Activated naive CD8-positive, alpha-beta T cell treated with anti-CD3 and anti-CD28 coated beads, Interleukin-2, amount 10 ng/mL, durations not matched to agents 7 days and 5 days (primary cell): ENCODE results near the gene SLC6A11. TPM values are rescaled to one million over a fixed set of nuclear protein-coding genes. Genes with fewer than 3 reads are reported as not detected.
A peak's percentile ranks its signal among the peaks of the same experiment; 100 is the strongest.

Experiments used
- ATAC-seq: fragments of 150-1000 bp; cut with Tn5 transposase; one replicate; pipeline ENCODE4 v1.10.0; 2021; ENCODE audit warnings: low read depth, moderate library complexity
- POLR2A ChIA-PET: fragments of 350-600 bp; sonication (Branson Sonifier 250); formaldehyde crosslinking; loops from one replicate; lab custom pipeline; 2021; ENCODE audit warnings: antibody characterized with exemption; lab: Charles Lee
- DNase-seq: peaks from one replicate; pipeline ENCODE4 v3.0.0; 2021
- H3K27ac Mint-ChIP-seq: one replicate; pipeline ENCODE4 v1.8.0; 2022; ENCODE audit warnings: mild to moderate bottlenecking, mixed read lengths
- H3K27me3 Mint-ChIP-seq: one replicate; pipeline ENCODE4 v1.8.0; 2022; ENCODE audit warnings: mild to moderate bottlenecking, moderate library complexity, mixed read lengths
- H3K36me3 Mint-ChIP-seq: one replicate; pipeline ENCODE4 v1.8.0; 2021; ENCODE audit warnings: mild to moderate bottlenecking, mixed read lengths
- H3K4me1 Mint-ChIP-seq: one replicate; pipeline ENCODE4 v1.8.0; 2021; ENCODE audit warnings: mixed read lengths
- H3K4me3 Mint-ChIP-seq: one replicate; pipeline ENCODE4 v1.8.0; 2022; ENCODE audit warnings: mild to moderate bottlenecking, moderate library complexity, mixed read lengths
- H3K9me3 Mint-ChIP-seq: one replicate; pipeline ENCODE4 v1.8.0; 2021; ENCODE audit warnings: mixed read lengths
- total RNA-seq, 2 experiments: library from RNA; stranded (reverse); gene quantifications; one replicate each; pipeline ENCODE4 v1.2.3, GENCODE V29; 2021

The SLC6A11 gene
- total RNA-seq, 2 experiments from 2014 or later: not detected

GRCh38 chr3:10927551-10927950 is 111.5 kb downstream of the SLC6A11 start:
- POLR2A ChIA-PET: no interaction called here
- ATAC-seq (no peak), DNase-seq (no peak)
- H3K4me1 Mint-ChIP-seq: peaks cover 2% of the 10 kb centered on the region
- H3K9me3 Mint-ChIP-seq: no peaks in the 10 kb centered on the region
- H3K27ac Mint-ChIP-seq: no peak overlapping the region
- no peaks in the 10 kb centered on the region for H3K36me3 Mint-ChIP-seq
- H3K4me3 Mint-ChIP-seq: no peak overlapping the region
- peaks cover 4% of the 10 kb centered on the region for H3K27me3 Mint-ChIP-seq

- Mint-ChIP-seq H3K36me3 (no peaks in the 10 kb centered on the region), H3K27ac (no peak overlapping the region), H3K9me3 (no peaks in the 10 kb centered on the region), H3K4me3 (no peak overlapping the region), H3K27me3 (peaks cover 4% of the 10 kb centered on the region), H3K4me1 (peaks cover 2% of the 10 kb centered on the region)
- POLR2A ChIA-PET: no interaction called here
- DNase-seq (peak; percentile 6), ATAC-seq (no peak)
These were observed 112.5 kb downstream of the SLC6A11 start for GRCh38 chr3:10928407-10928960.

- POLR2A ChIA-PET: no interaction called here
- peak; percentile 7 for DNase-seq
- Mint-ChIP-seq H3K4me3 (no peak overlapping the region), H3K27me3 (peaks cover 4% of the 10 kb centered on the region), H3K36me3 (no peaks in the 10 kb centered on the region), H3K4me1 (no peaks in the 10 kb centered on the region), H3K9me3 (no peaks in the 10 kb centered on the region), H3K27ac (no peak overlapping the region)
- no peak for ATAC-seq
These were observed 113.0 kb downstream of the SLC6A11 start for GRCh38 chr3:10928961-10929471.

- Mint-ChIP-seq H3K36me3 (no peaks in the 10 kb centered on the region), H3K4me3 (no peak overlapping the region), H3K27ac (no peak overlapping the region), H3K4me1 (no peaks in the 10 kb centered on the region), H3K27me3 (no peaks in the 10 kb centered on the region), H3K9me3 (no peaks in the 10 kb centered on the region)
- peak; percentile 4 for DNase-seq
- ATAC-seq: no peak
- POLR2A ChIA-PET: no interaction called here
These were observed 114.1 kb downstream of the SLC6A11 start for GRCh38 chr3:10929978-10930665.

- no peaks in the 10 kb centered on the region for H3K36me3 Mint-ChIP-seq
- no peaks in the 10 kb centered on the region for H3K9me3 Mint-ChIP-seq
- no peak overlapping the region for H3K27ac Mint-ChIP-seq
- H3K4me3 Mint-ChIP-seq: no peak overlapping the region
- POLR2A ChIA-PET: no interaction called here
- peak; percentile 4 for DNase-seq
- H3K4me1 Mint-ChIP-seq: no peaks in the 10 kb centered on the region
- ATAC-seq: no peak
- H3K27me3 Mint-ChIP-seq: no peaks in the 10 kb centered on the region
These were observed 114.6 kb downstream of the SLC6A11 start for GRCh38 chr3:10930666-10931040.

GRCh38 chr3:10932596-10932995 is 116.6 kb downstream of the SLC6A11 start:
- H3K9me3 Mint-ChIP-seq: no peaks in the 10 kb centered on the region
- ATAC-seq: no peak
- POLR2A ChIA-PET: no interaction called here
- DNase-seq: peak; percentile 5
- H3K27ac Mint-ChIP-seq: no peak overlapping the region
- H3K27me3 Mint-ChIP-seq: no peaks in the 10 kb centered on the region
- H3K4me3 Mint-ChIP-seq: no peak overlapping the region
- H3K4me1 Mint-ChIP-seq: no peaks in the 10 kb centered on the region
- no peaks in the 10 kb centered on the region for H3K36me3 Mint-ChIP-seq

GRCh38 chr3:10933021-10933420 is 117.0 kb downstream of the SLC6A11 start:
- Mint-ChIP-seq H3K4me3 (no peak overlapping the region), H3K27ac (no peak overlapping the region), H3K9me3 (no peaks in the 10 kb centered on the region), H3K36me3 (no peaks in the 10 kb centered on the region), H3K27me3 (no peaks in the 10 kb centered on the region), H3K4me1 (no peaks in the 10 kb centered on the region)
- DNase-seq (no peak), ATAC-seq (no peak)
- POLR2A ChIA-PET: no interaction called here

- Mint-ChIP-seq H3K4me3 (no peak overlapping the region), H3K27me3 (no peaks in the 10 kb centered on the region), H3K9me3 (no peaks in the 10 kb centered on the region), H3K27ac (no peak overlapping the region), H3K4me1 (no peaks in the 10 kb centered on the region), H3K36me3 (no peaks in the 10 kb centered on the region)
- POLR2A ChIA-PET: no interaction called here
- ATAC-seq (no peak), DNase-seq (no peak)
These were observed 117.4 kb downstream of the SLC6A11 start for GRCh38 chr3:10933470-10933804.

GRCh38 chr3:10933805-10934481 is 117.9 kb downstream of the SLC6A11 start:
- Mint-ChIP-seq H3K4me3 (no peak overlapping the region), H3K27me3 (no peaks in the 10 kb centered on the region), H3K4me1 (no peaks in the 10 kb centered on the region), H3K27ac (no peak overlapping the region), H3K9me3 (no peaks in the 10 kb centered on the region), H3K36me3 (no peaks in the 10 kb centered on the region)
- no peak for DNase-seq
- POLR2A ChIA-PET: no interaction called here
- no peak for ATAC-seq

GRCh38 chr3:10935028-10935427 is 119.0 kb downstream of the SLC6A11 start:
- H3K36me3 Mint-ChIP-seq: no peaks in the 10 kb centered on the region
- ATAC-seq (no peak), DNase-seq (no peak)
- H3K27ac Mint-ChIP-seq: no peak overlapping the region
- no peaks in the 10 kb centered on the region for H3K27me3 Mint-ChIP-seq
- no peaks in the 10 kb centered on the region for H3K4me1 Mint-ChIP-seq
- POLR2A ChIA-PET: no interaction called here
- no peaks in the 10 kb centered on the region for H3K9me3 Mint-ChIP-seq
- no peak overlapping the region for H3K4me3 Mint-ChIP-seq

- Mint-ChIP-seq H3K4me1 (no peaks in the 10 kb centered on the region), H3K27ac (no peak overlapping the region), H3K36me3 (no peaks in the 10 kb centered on the region), H3K27me3 (no peaks in the 10 kb centered on the region), H3K9me3 (no peaks in the 10 kb centered on the region), H3K4me3 (no peak overlapping the region)
- POLR2A ChIA-PET: no interaction called here
- no peak for DNase-seq
- no peak for ATAC-seq
These were observed 120.0 kb downstream of the SLC6A11 start for GRCh38 chr3:10935846-10936631.

- DNase-seq (no peak), ATAC-seq (no peak)
- Mint-ChIP-seq H3K27ac (no peak overlapping the region), H3K4me3 (no peak overlapping the region), H3K36me3 (no peaks in the 10 kb centered on the region), H3K27me3 (no peaks in the 10 kb centered on the region), H3K4me1 (no peaks in the 10 kb centered on the region), H3K9me3 (no peaks in the 10 kb centered on the region)
- POLR2A ChIA-PET: no interaction called here
These were observed 120.7 kb downstream of the SLC6A11 start for GRCh38 chr3:10936686-10937085.

- Mint-ChIP-seq H3K27me3 (no peaks in the 10 kb centered on the region), H3K4me1 (no peaks in the 10 kb centered on the region)
These were observed 121.3 kb downstream of the SLC6A11 start for GRCh38 chr3:10937141-10937825.

More at GRCh38 chr3:10937141-10937825, 121.3 kb downstream of the SLC6A11 start:
- Mint-ChIP-seq H3K27ac (no peak overlapping the region), H3K9me3 (no peaks in the 10 kb centered on the region), H3K36me3 (no peaks in the 10 kb centered on the region), H3K4me3 (no peak overlapping the region)
- ATAC-seq (no peak), DNase-seq (no peak)
- POLR2A ChIA-PET: no interaction called here
